ENCODE data around the gene UFM1. TPM values are rescaled to one million over a fixed set of nuclear protein-coding genes. Genes with fewer than 3 reads are reported as not detected.
"Not testable (repeated sequence)": the region's sequence is repeated elsewhere in the genome, so short reads cannot be mapped to it uniquely, and the experiment has no call there.

Gene UFM1
- total and polyA plus RNA-seq, 2 donors (not counting 1 experiment from before 2014, with no cell fraction given) = 27.5 to 61.6 TPM

- no peak overlapping the region for H3K4me3 ChIP-seq (ENCODE audit: control extremely low read depth in 1 of 5, extremely low read depth in 1 of 5, insufficient read depth in 1 of 5, low read depth in 2 of 5, low read length in 4 of 5)
- H3K79me2 ChIP-seq (ENCODE audit: control insufficient read depth, insufficient read depth, low read length) = no peaks in the 10 kb centered on the region
- no peak overlapping the region for H3K4me3 Mint-ChIP-seq
- no peaks in the 10 kb centered on the region for H3K27me3 Mint-ChIP-seq
- H3K27ac Mint-ChIP-seq = no peak overlapping the region
- no peak for ATAC-seq (ENCODE audit: low read depth)
- peaks cover 20% of the 10 kb centered on the region for H3K4me1 Mint-ChIP-seq
- H3K27me3 ChIP-seq (replicated peaks in 1 of 4; ENCODE audit: control extremely low read depth in 1 of 4, control insufficient read depth in 3 of 4, insufficient read depth in 4 of 4, low read length in 3 of 4) = no peaks in the 10 kb centered on the region
- intact Hi-C loops (cut with micrococcal nuclease) = no loop called here
- no peak overlapping the region for H2AFZ ChIP-seq (ENCODE audit: insufficient read depth, low read depth, low read length, poor library complexity, severe bottlenecking)
- ChIA-PET POLR2A (no interaction called here), CTCF (no interaction called here)
- peaks cover 3 to 10% of the 10 kb centered on the region in 2 donors for H3K4me1 ChIP-seq (ENCODE audit: control insufficient read depth in 2 of 2, insufficient read depth in 2 of 2, low read length in 2 of 2)
- H3K9me3 ChIP-seq (ENCODE audit: control extremely low read depth in 1 of 3, control insufficient read depth in 2 of 3, insufficient read depth in 1 of 3, low read length in 2 of 3) = no peaks in the 10 kb centered on the region
- no peaks in the 10 kb centered on the region for H4K20me1 ChIP-seq (ENCODE audit: control insufficient read depth, insufficient read depth, low read length, poor library complexity, severe bottlenecking)
- H3K36me3 ChIP-seq (replicated peaks in 1 of 2; ENCODE audit: control extremely low read depth in 1 of 2, control insufficient read depth in 1 of 2, extremely low read depth in 1 of 2, insufficient read depth in 2 of 2, low read length in 1 of 2) = peaks cover 2% of the 10 kb centered on the region in 2 experiments
- H3K9me3 Mint-ChIP-seq (ENCODE audit: insufficient read depth) = no peaks in the 10 kb centered on the region
- TF ChIP-seq CTCF (IDR thresholded peaks at IDR 0.05) (no peak), EZH2 (IDR thresholded peaks at IDR 0.05; ENCODE audit: borderline replicate concordance, insufficient read depth, low read depth, low read length, poor library complexity, severe bottlenecking) (no peak)
- H3K9ac ChIP-seq (ENCODE audit: low read length) = no peak overlapping the region
- no peak overlapping the region for H3K27ac ChIP-seq (ENCODE audit: low read length in 2 of 2)
- no peak for DNase-seq
- no peak overlapping the region for H3K4me2 ChIP-seq (replicated peaks; ENCODE audit: low read depth, low read length, poor library complexity, severe bottlenecking)
- no CpG with 5 or more reads among the region's 2 CpGs for WGBS (ENCODE audit: insufficient coverage)
These were observed 13.6 kb downstream of the UFM1 start for GRCh38 chr13:38363219-38363618.

GRCh38 chr13:38363746-38364145 is 14.1 kb downstream of the UFM1 start:
- H3K4me3 Mint-ChIP-seq; POLR2A ChIA-PET; H3K36me3 ChIP-seq (replicated peaks in 1 of 2; ENCODE audit: control extremely low read depth in 1 of 2, control insufficient read depth in 1 of 2, extremely low read depth in 1 of 2, insufficient read depth in 2 of 2, low read length in 1 of 2); H3K27me3 ChIP-seq (replicated peaks in 1 of 4; ENCODE audit: control extremely low read depth in 1 of 4, control insufficient read depth in 3 of 4, insufficient read depth in 4 of 4, low read length in 3 of 4); H3K27me3 Mint-ChIP-seq; intact Hi-C loops (cut with micrococcal nuclease); CTCF ChIA-PET; DNase-seq; H3K9ac ChIP-seq (ENCODE audit: low read length); H3K4me1 ChIP-seq (ENCODE audit: control insufficient read depth in 2 of 2, insufficient read depth in 2 of 2, low read length in 2 of 2); H3K4me3 ChIP-seq (ENCODE audit: control extremely low read depth in 1 of 5, extremely low read depth in 1 of 5, insufficient read depth in 1 of 5, low read depth in 2 of 5, low read length in 4 of 5); H3K27ac ChIP-seq (ENCODE audit: low read length in 2 of 2); H3K9me3 ChIP-seq (ENCODE audit: control extremely low read depth in 1 of 3, control insufficient read depth in 2 of 3, insufficient read depth in 1 of 3, low read length in 2 of 3); H3K79me2 ChIP-seq (ENCODE audit: control insufficient read depth, insufficient read depth, low read length); ATAC-seq (ENCODE audit: low read depth); H4K20me1 ChIP-seq (ENCODE audit: control insufficient read depth, insufficient read depth, low read length, poor library complexity, severe bottlenecking); H3K9me3 Mint-ChIP-seq (ENCODE audit: insufficient read depth); H2AFZ ChIP-seq (ENCODE audit: insufficient read depth, low read depth, low read length, poor library complexity, severe bottlenecking); H3K27ac Mint-ChIP-seq; H3K4me2 ChIP-seq (replicated peaks; ENCODE audit: low read depth, low read length, poor library complexity, severe bottlenecking): not testable (repeated sequence)
- peaks cover 18% of the 10 kb centered on the region for H3K4me1 Mint-ChIP-seq
- 88% methylated on average over 11 of the region's 19 CpGs for WGBS (ENCODE audit: insufficient coverage)

All from B cell (primary cell).